Colon (tissue), 2 donors: Measurements from ENCODE around the gene SCPEP1.
"Not testable (repeated sequence)": the region's sequence is repeated elsewhere in the genome, so short reads cannot be mapped to it uniquely, and the experiment has no call there.

ENCODE experiments used
- FAIRE-seq: peaks from 2 replicates; lab custom pipeline; 2012; peaks lifted over from hg19 to GRCh38; lab: Jason Lieb, UNC
- donor health status: control.
- donor health status: control.

Gene SCPEP1

GRCh38 chr17:56977673-56978395, at the start of gene SCPEP1:
TSS of gene SCPEP1 (plus strand) at chr17:56978131. CDS start at chr17:56978160, 29 bp downstream.
- no peak for FAIRE-seq

- FAIRE-seq: no peak
These were observed 49.3 kb upstream of the SCPEP1 start for GRCh38 chr17:56928586-56928985.

GRCh38 chr17:56929362-56929969, 48.5 kb upstream of the SCPEP1 start:
- no peak for FAIRE-seq

GRCh38 chr17:56930739-56931337, 47.1 kb upstream of the SCPEP1 start:
- no peak for FAIRE-seq

GRCh38 chr17:56933151-56933745, 44.7 kb upstream of the SCPEP1 start:
- no peak for FAIRE-seq

GRCh38 chr17:56933868-56934267, 44.1 kb upstream of the SCPEP1 start:
- no peak for FAIRE-seq

GRCh38 chr17:56934280-56934679, 43.7 kb upstream of the SCPEP1 start:
- FAIRE-seq: no peak

GRCh38 chr17:56935461-56935860, 42.5 kb upstream of the SCPEP1 start:
- FAIRE-seq: no peak

- FAIRE-seq: no peak
These were observed 41.1 kb upstream of the SCPEP1 start for GRCh38 chr17:56936697-56937322.

GRCh38 chr17:56937687-56938086, 40.2 kb upstream of the SCPEP1 start:
- no peak for FAIRE-seq

GRCh38 chr17:56938206-56938605, 39.7 kb upstream of the SCPEP1 start:
- not testable (repeated sequence) for FAIRE-seq

GRCh38 chr17:56939869-56940484, 38.0 kb upstream of the SCPEP1 start:
- FAIRE-seq: no peak

GRCh38 chr17:56943505-56944125, 34.3 kb upstream of the SCPEP1 start:
- FAIRE-seq: no peak

GRCh38 chr17:56945938-56946505, 31.9 kb upstream of the SCPEP1 start:
- FAIRE-seq: no peak

GRCh38 chr17:56947741-56948140, 30.2 kb upstream of the SCPEP1 start:
- no peak for FAIRE-seq

- no peak for FAIRE-seq
These were observed 29.4 kb upstream of the SCPEP1 start for GRCh38 chr17:56948491-56948890.

- no peak for FAIRE-seq
These were observed 28.3 kb upstream of the SCPEP1 start for GRCh38 chr17:56949595-56949994.

- no peak for FAIRE-seq
These were observed 20.9 kb upstream of the SCPEP1 start for GRCh38 chr17:56956992-56957391.

- FAIRE-seq: no peak
These were observed 17.1 kb upstream of the SCPEP1 start, which contains the start of gene COIL for GRCh38 chr17:56960596-56961538. TSS of gene COIL (minus strand) at chr17:56961050. CDS start at chr17:56961019, 31 bp downstream.

- not testable (repeated sequence) for FAIRE-seq
These were observed 12.7 kb upstream of the SCPEP1 start for GRCh38 chr17:56965241-56965640.
